Keratinocyte (primary cell): ENCODE measurements around the gene TTLL13.

Experiments
- EZH2 ChIP-seq: IDR thresholded peaks from one replicate; pipeline ENCODE4 v1.6.1; 2012; ENCODE audit warnings: inconsistent platforms, mild to moderate bottlenecking, low read length, moderate library complexity
- TF ChIP-seq, protein P1 (sequence below), 3 experiments: IDR thresholded peaks in 1 of 3; conservative IDR thresholded peaks in 1 of 3; optimal IDR thresholded peaks in 1 of 3; 2 replicates in 2 of 3; 3 replicates in 1 of 3; pipeline versions ENCODE3 to v1.5.1; 2011; ENCODE audit warnings: low read length in 3 of 3, mild to moderate bottlenecking in 3 of 3, moderate library complexity in 2 of 3, control low read depth in 1 of 3, inconsistent platforms in 1 of 3; ENCODE audit not compliant: insufficient read depth in 2 of 3; ENCODE audit errors: extremely low read depth in 1 of 3

DNA sequence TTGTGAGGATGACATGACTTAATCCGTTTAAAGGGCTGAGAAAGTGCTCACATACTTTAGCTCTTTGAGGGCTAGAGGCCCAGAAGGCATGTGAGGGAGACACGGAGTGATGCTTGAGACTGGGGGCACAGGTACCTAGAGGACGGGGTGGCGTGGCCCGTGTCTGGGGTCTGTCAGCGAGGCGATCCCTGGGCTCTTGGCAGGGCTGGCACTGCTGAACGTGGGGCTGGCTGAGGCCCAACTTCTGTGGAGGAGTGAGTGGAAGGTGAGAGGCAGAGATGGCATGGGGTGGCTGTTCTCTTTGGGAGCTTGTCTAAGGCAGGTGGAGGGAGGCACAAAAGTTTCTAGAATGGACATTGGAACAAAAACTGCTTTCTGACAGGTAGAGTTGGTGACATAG, 38.8 kb upstream of the TTLL13 start:
- TF ChIP-seq, protein P1, sequence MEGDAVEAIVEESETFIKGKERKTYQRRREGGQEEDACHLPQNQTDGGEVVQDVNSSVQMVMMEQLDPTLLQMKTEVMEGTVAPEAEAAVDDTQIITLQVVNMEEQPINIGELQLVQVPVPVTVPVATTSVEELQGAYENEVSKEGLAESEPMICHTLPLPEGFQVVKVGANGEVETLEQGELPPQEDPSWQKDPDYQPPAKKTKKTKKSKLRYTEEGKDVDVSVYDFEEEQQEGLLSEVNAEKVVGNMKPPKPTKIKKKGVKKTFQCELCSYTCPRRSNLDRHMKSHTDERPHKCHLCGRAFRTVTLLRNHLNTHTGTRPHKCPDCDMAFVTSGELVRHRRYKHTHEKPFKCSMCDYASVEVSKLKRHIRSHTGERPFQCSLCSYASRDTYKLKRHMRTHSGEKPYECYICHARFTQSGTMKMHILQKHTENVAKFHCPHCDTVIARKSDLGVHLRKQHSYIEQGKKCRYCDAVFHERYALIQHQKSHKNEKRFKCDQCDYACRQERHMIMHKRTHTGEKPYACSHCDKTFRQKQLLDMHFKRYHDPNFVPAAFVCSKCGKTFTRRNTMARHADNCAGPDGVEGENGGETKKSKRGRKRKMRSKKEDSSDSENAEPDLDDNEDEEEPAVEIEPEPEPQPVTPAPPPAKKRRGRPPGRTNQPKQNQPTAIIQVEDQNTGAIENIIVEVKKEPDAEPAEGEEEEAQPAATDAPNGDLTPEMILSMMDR (optimal IDR thresholded peaks at IDR 0.05 in 1 of 3, IDR thresholded peaks at IDR 0.05 in 1 of 3, conservative IDR thresholded peaks at IDR 0.05 in 1 of 3; ENCODE audit: extremely low read depth in 1 of 3, insufficient read depth in 2 of 3, low read length in 3 of 3), result no peak
- TF ChIP-seq EZH2, result no peak
